DMS153 (cell line): Measurements from ENCODE around the gene GSG1L.

Experiments
- DNase-seq: peaks from one replicate; lab custom pipeline; 2025; lab: John Stamatoyannopoulos, UW

Gene GSG1L

GRCh38 chr16:28063591-28064061 lies at the start of gene GSG1L:
GSG1L (minus strand) TSS chr16:28063714; CDS start chr16:28063424, 290 bp downstream.
- DNase-seq = no peak

- no peak for DNase-seq
These were observed 49.4 kb upstream of the GSG1L start for GRCh38 chr16:28112908-28113307.

GRCh38 chr16:28110977-28111376 lies 47.5 kb upstream of the GSG1L start:
- DNase-seq = no peak

DNA sequence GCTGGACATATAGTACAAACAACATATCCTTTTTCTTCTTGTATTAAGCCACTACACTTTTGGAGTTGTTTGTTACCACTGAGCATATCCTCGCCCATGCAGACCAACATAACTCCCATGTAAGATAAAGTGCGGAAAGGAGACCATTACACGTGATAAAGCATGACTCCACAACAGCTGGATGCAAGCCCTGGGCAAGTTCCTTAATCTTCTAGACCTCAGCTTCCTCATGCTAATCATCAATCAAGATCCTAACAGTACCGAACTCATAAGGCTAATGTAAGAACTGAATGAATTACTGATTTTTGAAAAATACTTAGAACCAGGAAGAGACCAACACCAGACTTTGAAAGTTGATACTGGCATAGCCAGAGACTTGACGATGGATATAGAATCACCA lies 47.0 kb upstream of the GSG1L start:
- DNase-seq = no peak

- DNase-seq = no peak
These were observed 46.6 kb upstream of the GSG1L start for GRCh38 chr16:28110074-28110473.

GRCh38 chr16:28108590-28109247 lies 45.2 kb upstream of the GSG1L start:
- DNase-seq = no peak

DNA sequence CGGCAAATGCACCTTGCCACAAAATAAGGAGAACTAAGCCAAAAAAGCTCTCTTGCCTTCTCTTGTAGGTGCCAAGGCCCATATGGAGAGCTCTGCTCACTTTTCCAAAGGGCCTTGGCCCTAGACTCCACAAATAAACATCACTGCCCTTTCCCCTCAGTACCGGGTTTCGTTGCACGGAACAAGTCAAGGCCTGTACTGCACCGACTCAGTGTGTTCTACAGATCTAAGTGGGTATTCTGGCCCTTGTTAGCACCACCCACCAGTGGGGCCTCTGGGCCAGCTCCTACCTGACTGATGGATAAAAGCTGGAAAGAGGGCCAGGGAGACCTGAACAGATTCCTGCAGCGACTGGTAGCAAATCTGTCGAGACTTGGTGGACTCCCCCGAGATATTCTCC lies 43.7 kb upstream of the GSG1L start:
- no peak for DNase-seq

- no peak for DNase-seq
These were observed 43.1 kb upstream of the GSG1L start for GRCh38 chr16:28106467-28107215.

GRCh38 chr16:28105954-28106353 lies 42.4 kb upstream of the GSG1L start:
- no peak for DNase-seq

- DNase-seq = no peak
These were observed 41.8 kb upstream of the GSG1L start for GRCh38 chr16:28105297-28105696.

- no peak for DNase-seq
These were observed 40.9 kb upstream of the GSG1L start for GRCh38 chr16:28104404-28104803.

DNA sequence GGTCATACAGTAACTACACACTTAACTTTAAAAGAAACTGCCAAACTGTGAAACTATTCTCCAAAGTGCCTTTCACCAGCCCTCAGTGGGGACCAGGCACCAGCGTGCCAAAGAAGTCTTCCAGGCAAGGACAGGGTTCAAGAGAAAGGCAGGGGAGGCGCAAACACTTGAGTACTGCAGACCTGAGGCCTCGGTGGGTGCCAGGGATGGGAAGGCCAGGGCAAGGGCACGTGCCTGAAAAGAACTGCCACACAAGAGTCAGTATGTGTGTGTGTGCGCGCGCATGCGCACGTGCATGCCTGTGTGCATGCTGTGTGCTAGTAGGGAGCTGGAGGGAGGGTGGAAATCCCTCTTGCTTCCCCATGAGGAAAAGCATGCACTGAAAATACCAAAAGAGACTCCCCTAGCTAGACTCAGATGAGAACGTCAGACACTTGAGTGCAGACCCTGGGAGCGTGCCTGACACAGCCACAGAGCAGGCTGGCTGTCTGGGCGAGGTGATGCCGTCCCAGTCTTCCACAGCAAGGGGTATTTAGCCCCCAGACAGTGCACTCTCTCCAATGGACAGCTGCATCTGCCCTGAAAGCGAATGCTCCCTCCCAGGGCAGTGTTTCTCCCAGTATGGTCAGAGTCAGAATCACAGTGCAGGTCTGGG lies 40.1 kb upstream of the GSG1L start:
- DNase-seq = no peak

GRCh38 chr16:28101533-28101890 lies 38.0 kb upstream of the GSG1L start:
- no peak for DNase-seq

- no peak for DNase-seq
These were observed 37.5 kb upstream of the GSG1L start for GRCh38 chr16:28100810-28101532.

GRCh38 chr16:28098959-28099945 lies 35.7 kb upstream of the GSG1L start:
- DNase-seq = no peak

GRCh38 chr16:28098171-28098958 lies 34.9 kb upstream of the GSG1L start:
- DNase-seq = no peak

DNA sequence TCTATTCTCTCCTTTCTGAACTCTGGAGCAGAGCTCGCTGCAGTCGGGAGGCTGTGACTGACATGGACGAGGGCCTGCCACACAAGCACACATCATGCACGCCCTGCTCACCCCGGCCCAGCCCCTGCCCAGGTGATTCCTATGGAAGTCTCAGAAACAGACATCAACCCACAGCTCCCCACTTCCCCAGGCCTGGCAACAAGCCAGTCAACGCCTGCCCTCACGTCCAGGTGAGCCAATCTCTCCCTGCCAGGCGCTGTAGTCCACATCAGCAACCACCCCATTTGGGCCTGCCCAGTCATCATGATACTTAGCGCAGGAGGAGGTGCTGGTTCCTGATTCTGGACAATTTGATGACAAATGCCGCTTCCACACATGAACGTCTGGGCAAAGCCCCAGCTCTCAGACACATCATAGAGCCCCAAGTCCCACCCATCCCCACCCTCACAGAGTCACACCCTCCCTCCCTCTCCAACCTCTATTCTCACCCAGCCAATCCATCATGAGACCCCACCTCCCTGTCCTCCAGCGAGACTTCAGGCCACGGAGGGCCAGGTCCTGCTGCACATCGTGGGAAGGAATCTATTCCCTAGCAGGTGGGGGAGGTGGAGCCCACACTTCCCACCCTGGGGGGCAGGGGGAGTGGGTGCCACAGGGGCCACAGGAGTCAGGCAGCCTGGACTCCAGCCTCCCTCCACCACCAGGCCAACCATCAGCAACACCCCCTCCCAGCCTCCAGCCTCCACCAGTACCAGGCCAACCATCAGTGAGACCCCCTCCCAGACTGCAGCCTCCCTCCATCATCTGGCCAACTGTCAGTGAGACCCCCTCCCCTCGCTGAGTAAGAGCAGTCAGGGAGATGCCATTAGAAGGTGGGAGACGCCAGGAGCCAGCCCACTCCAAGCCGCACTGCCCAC lies 33.7 kb upstream of the GSG1L start:
- no peak for DNase-seq

DNA sequence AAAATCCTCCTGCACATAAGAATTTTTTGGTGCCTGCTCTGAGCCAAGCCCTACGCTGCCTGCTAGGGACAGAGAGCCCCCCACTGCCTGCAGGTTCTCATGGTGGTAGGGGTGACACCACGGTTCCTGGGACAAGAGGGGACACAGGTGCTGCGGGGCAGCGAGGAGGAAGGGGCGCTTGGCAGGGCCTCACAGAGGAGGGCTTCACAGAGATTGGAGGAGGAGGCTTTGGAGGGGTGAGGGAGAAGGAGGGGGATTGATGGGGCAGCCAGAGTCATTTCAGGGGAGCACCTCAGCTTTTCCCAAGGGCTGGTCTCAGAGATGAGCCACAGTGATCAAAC lies 29.8 kb upstream of the GSG1L start:
- no peak for DNase-seq

DNA sequence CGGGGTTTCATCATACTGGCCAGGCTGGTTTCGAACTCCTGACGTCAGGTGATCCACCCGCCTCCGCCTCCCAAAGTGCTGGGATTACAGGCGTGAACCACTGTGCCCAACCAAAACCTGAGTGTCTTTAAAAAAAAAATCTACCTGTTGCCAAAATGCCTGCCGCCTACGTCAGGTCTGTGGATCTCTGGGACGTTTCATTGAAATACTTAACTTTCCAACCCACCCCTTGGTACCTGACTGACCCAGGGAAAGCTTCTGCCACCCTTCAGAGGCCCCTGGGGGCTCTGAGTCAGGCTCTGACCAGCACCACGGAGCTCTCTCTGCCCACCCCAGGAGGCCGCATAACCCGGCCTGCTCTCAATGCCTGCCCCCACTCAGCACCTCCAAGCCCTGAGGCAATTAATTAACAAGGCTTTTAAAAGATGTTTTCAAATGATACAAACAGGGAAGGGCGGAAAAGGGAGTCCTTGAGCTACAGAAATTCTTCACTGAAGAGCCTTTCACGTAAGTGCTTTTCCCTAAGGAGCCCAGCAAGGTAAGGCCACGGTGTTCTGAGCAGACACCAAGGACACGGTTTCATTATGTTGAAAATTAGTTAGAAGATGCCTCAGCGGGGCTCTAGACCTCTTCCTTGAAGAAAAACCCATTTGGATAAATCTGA lies 29.3 kb upstream of the GSG1L start:
- no peak for DNase-seq
